B cell (primary cell): ENCODE results near the gene SNX10. TPM values are rescaled to one million over a fixed set of nuclear protein-coding genes. Genes with fewer than 3 reads are reported as not detected.

ENCODE experiments used
- ATAC-seq: fragments of 200-7000 bp; cut with Tn5 transposase; one replicate; pipeline ENCODE4 v1.10.0; 2021; ENCODE audit warnings: low read depth, mild to moderate bottlenecking, moderate number of reproducible peaks, moderate library complexity
- CTCF ChIA-PET: fragments of 350-600 bp; sonication (Branson Sonifier 250); formaldehyde crosslinking; loops from one replicate; lab custom pipeline; 2021; ENCODE audit warnings: antibody characterized with exemption, inconsistent platforms; lab: Charles Lee
- POLR2A ChIA-PET: fragments of 350-600 bp; sonication (Branson Sonifier 250); formaldehyde crosslinking; loops from one replicate; lab custom pipeline; 2021; ENCODE audit warnings: antibody characterized with exemption; lab: Charles Lee
- DNase-seq: peaks from one replicate; pipeline ENCODE4 v3.0.0; 2013
- H2AFZ ChIP-seq: 2 replicates; pipeline ENCODE4 v1.6.1; 2012; ENCODE audit warnings: mild to moderate bottlenecking, low read depth, low read length; ENCODE audit not compliant: insufficient read depth, poor library complexity, severe bottlenecking
- H3K27ac ChIP-seq, 2 donors: 1 replicate in 1 of 2; 2 replicates in 1 of 2; pipeline ENCODE4 v1.5.1; 2012 to 2013; ENCODE audit warnings: low read length in 2 of 2, mild to moderate bottlenecking in 2 of 2, moderate library complexity in 1 of 2
- H3K27me3 ChIP-seq, 4 experiments: fragments of 200-600 bp in 1 of 4; sonication (generic) in 1 of 4; replicated peaks in 1 of 4; 1 replicate in 2 of 4; 2 replicates in 2 of 4; pipeline versions ENCODE4 v1.6.1 to v1.7.0; 2013 to 2016; ENCODE audit warnings: low read length in 3 of 4, mild to moderate bottlenecking in 2 of 4, mixed read lengths in 1 of 4, moderate library complexity in 1 of 4; ENCODE audit not compliant: insufficient read depth in 4 of 4, control insufficient read depth in 3 of 4; ENCODE audit errors: control extremely low read depth in 1 of 4
- H3K36me3 ChIP-seq, 2 experiments: replicated peaks in 1 of 2; 1 replicate in 1 of 2; 2 replicates in 1 of 2; pipeline versions ENCODE4 v1.6.1 to v1.7.1; 2013; ENCODE audit warnings: low read length in 1 of 2; ENCODE audit not compliant: insufficient read depth in 2 of 2, control insufficient read depth in 1 of 2; ENCODE audit errors: control extremely low read depth in 1 of 2, extremely low read depth in 1 of 2
- H3K4me1 ChIP-seq, 2 donors: fragments of 200-600 bp in 1 of 2; sonication (generic) in 1 of 2; 1 replicate in 1 of 2; 2 replicates in 1 of 2; pipeline versions ENCODE4 v1.5.1 to v1.6.1; 2013 to 2017; ENCODE audit warnings: low read length in 2 of 2; ENCODE audit not compliant: control insufficient read depth in 2 of 2, insufficient read depth in 2 of 2
- H3K4me2 ChIP-seq: replicated peaks from 2 replicates; pipeline ENCODE3; 2012; ENCODE audit warnings: mild to moderate bottlenecking, low read depth, low read length; ENCODE audit not compliant: poor library complexity, severe bottlenecking
- H3K4me3 ChIP-seq, 5 experiments: fragments of 200-600 bp in 1 of 5; sonication (generic) in 1 of 5; 1 replicate in 3 of 5; 2 replicates in 2 of 5; pipeline versions ENCODE4 v1.5.1 to v1.7.0; 2011 to 2016; ENCODE audit warnings: low read length in 4 of 5, mild to moderate bottlenecking in 4 of 5, low read depth in 2 of 5, control low read depth in 1 of 5, moderate library complexity in 1 of 5; ENCODE audit not compliant: insufficient read depth in 1 of 5; ENCODE audit errors: control extremely low read depth in 1 of 5, extremely low read depth in 1 of 5
- H3K79me2 ChIP-seq: fragments of 200-600 bp; sonication (generic); one replicate; pipeline ENCODE4 v1.6.0; 2016; ENCODE audit warnings: low read length; ENCODE audit not compliant: control insufficient read depth, insufficient read depth
- H3K9ac ChIP-seq: fragments of 200-600 bp; sonication (generic); 2 replicates; pipeline ENCODE4 v1.6.1; 2017; ENCODE audit warnings: mild to moderate bottlenecking, low read length, moderate library complexity
- H3K9me3 ChIP-seq, 3 donors: one replicate each; pipeline versions ENCODE4 v1.6.1 to v1.7.1; 2013; ENCODE audit warnings: low read length in 2 of 3; ENCODE audit not compliant: control insufficient read depth in 2 of 3, insufficient read depth in 1 of 3; ENCODE audit errors: control extremely low read depth in 1 of 3
- H4K20me1 ChIP-seq: 2 replicates; pipeline ENCODE4 v1.6.0; 2012; ENCODE audit warnings: mild to moderate bottlenecking, low read length; ENCODE audit not compliant: insufficient read depth, control insufficient read depth, poor library complexity, severe bottlenecking
- H3K27ac Mint-ChIP-seq: one replicate; pipeline ENCODE4 v1.8.0; 2021; ENCODE audit warnings: mixed read lengths
- H3K27me3 Mint-ChIP-seq: one replicate; pipeline ENCODE4 v1.8.0; 2021; ENCODE audit warnings: mixed read lengths
- H3K4me1 Mint-ChIP-seq: one replicate; pipeline ENCODE4 v1.8.0; 2021; ENCODE audit warnings: mixed read lengths
- H3K4me3 Mint-ChIP-seq: one replicate; pipeline ENCODE4 v1.8.0; 2021; ENCODE audit warnings: mixed read lengths
- H3K9me3 Mint-ChIP-seq: one replicate; pipeline ENCODE4 v1.8.0; 2022; ENCODE audit warnings: mixed read lengths; ENCODE audit not compliant: insufficient read depth
- EZH2 ChIP-seq: IDR thresholded peaks from 2 replicates; pipeline ENCODE4 v1.6.1; 2012; ENCODE audit warnings: borderline replicate concordance, low read depth, mild to moderate bottlenecking, moderate library complexity, low read length; ENCODE audit not compliant: insufficient read depth, poor library complexity, severe bottlenecking
- WGBS: methylation state at CpG from one replicate; pipeline ENCODE4 v1.1.5; 2013; ENCODE audit warnings: missing lambda C conversion rate; ENCODE audit not compliant: insufficient coverage; 5-methylcytosine and 5-hydroxymethylcytosine counted together
- intact Hi-C: fragments of 100-400 bp; cut with micrococcal nuclease; formaldehyde crosslinking; loops from one replicate; pipeline ENCODE4 v1.10.0; 2022
- polyA plus RNA-seq: library from polyadenylated mRNA; depleted of rRNA; stranded (reverse); fragments of >200 nt; gene quantifications from 2 replicates; pipeline ENCODE4 v1.2.3, GENCODE V29; 2012
- total RNA-seq, 2 donors: library from RNA; stranded (reverse); fragments of 120-200 nt in 1 of 2; gene quantifications; 1 replicate in 1 of 2; 2 replicates in 1 of 2; pipeline versions ENCODE4 v1.2.3 to v1.2.4, GENCODE V29; 2013 to 2022
- TF ChIP-seq, protein P1 (sequence below): fragments of 200-600 bp; IDR thresholded peaks from one replicate; pipeline ENCODE4 v1.8.0; 2022; ENCODE audit warnings: antibody characterized with exemption, mild to moderate bottlenecking

The SNX10 gene
- total and polyA plus RNA-seq, 2 donors (not counting 1 experiment from before 2014, with no cell fraction given), result 26.5 to 29.2 TPM

DNA sequence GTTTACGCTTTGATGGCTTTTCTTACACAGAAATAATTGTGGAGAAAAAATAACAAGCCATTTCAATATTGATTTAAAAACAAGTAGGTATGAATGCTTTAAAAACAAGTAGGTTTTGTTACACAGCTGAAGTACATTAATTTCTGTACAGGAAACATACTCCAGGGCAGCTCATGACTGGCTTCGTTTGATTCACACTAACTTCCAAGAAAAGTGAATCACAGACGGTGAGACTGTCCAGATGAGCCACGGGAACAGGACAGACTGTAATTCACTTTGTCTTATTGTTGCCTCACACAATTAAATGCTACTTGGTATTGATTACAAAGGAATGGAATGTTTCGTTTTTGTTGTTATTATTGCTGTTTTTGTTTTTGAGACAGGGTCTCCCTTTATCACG is 26.6 kb upstream of the SNX10 start:
- no peak overlapping the region for H3K4me3 Mint-ChIP-seq
- Histone ChIP-seq H3K4me3 (no peak overlapping the region), H3K4me2 (no peak overlapping the region), H3K9me3 (peaks cover 0 to 2% (median 0%) of the 10 kb centered on the region in 3 donors), H3K9ac (no peak overlapping the region), H2AFZ (no peak overlapping the region), H3K4me1 (no peaks in the 10 kb centered on the region), H3K36me3 (no peaks in the 10 kb centered on the region), H4K20me1 (no peaks in the 10 kb centered on the region), H3K79me2 (no peaks in the 10 kb centered on the region), H3K27me3 (peaks cover 0 to 4% (median 0%) of the 10 kb centered on the region in 4 experiments), H3K27ac (no peak overlapping the region)
- H3K27ac Mint-ChIP-seq, result no peak overlapping the region
- POLR2A ChIA-PET, result no interaction called here
- CTCF ChIA-PET, result no interaction called here
- peaks cover 41% of the 10 kb centered on the region for H3K27me3 Mint-ChIP-seq
- no peaks in the 10 kb centered on the region for H3K9me3 Mint-ChIP-seq
- no peaks in the 10 kb centered on the region for H3K4me1 Mint-ChIP-seq
- WGBS, result 93% methylated on average over 3 of the region's 6 CpGs
- ATAC-seq (no peak), DNase-seq (no peak)
- intact Hi-C loops, result no loop called here
- TF ChIP-seq, protein P1, sequence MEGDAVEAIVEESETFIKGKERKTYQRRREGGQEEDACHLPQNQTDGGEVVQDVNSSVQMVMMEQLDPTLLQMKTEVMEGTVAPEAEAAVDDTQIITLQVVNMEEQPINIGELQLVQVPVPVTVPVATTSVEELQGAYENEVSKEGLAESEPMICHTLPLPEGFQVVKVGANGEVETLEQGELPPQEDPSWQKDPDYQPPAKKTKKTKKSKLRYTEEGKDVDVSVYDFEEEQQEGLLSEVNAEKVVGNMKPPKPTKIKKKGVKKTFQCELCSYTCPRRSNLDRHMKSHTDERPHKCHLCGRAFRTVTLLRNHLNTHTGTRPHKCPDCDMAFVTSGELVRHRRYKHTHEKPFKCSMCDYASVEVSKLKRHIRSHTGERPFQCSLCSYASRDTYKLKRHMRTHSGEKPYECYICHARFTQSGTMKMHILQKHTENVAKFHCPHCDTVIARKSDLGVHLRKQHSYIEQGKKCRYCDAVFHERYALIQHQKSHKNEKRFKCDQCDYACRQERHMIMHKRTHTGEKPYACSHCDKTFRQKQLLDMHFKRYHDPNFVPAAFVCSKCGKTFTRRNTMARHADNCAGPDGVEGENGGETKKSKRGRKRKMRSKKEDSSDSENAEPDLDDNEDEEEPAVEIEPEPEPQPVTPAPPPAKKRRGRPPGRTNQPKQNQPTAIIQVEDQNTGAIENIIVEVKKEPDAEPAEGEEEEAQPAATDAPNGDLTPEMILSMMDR, result no peak
- TF ChIP-seq EZH2, result no peak

DNA sequence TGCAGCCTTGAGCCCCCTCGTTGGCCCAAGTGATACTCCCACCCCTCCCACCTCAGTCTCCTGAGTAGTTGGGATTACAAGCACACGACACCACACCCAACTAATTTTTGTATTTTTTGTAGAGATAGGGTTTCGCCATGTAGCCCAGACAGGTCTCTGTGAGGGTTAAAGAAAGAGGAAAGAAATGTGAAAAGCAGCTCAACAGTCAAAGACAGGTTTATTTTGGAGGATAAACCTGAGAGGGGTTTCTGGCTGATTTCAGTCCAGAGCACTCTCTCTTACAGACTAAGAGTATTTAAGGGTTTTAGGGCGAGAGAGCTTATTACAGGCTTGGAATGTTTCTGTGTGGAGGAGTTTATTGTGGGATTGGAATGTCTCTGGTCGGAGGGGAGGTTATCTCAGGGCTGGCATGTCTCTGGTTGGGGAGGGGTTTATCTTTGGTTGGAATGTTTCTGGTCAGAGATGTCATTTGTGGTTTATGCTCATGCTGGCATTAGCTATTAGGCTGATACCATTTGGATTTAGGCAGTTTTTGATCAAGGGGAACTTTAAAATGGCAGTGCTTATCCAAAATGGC is 26.1 kb upstream of the SNX10 start:
- no peaks in the 10 kb centered on the region for H3K9me3 Mint-ChIP-seq
- H3K4me3 Mint-ChIP-seq, result no peak overlapping the region
- ChIA-PET POLR2A (no interaction called here), CTCF (no interaction called here)
- H4K20me1 ChIP-seq, result no peaks in the 10 kb centered on the region
- TF ChIP-seq EZH2, result no peak
- TF ChIP-seq, protein P1, result no peak
- ATAC-seq (no peak), DNase-seq (no peak)
- peaks cover 46% of the 10 kb centered on the region for H3K27me3 Mint-ChIP-seq
- no peak overlapping the region for H3K27ac ChIP-seq
- no peaks in the 10 kb centered on the region for H3K4me1 ChIP-seq
- H3K79me2 ChIP-seq, result no peaks in the 10 kb centered on the region
- H3K9ac ChIP-seq, result no peak overlapping the region
- no peak overlapping the region for H3K4me2 ChIP-seq
- H3K4me1 Mint-ChIP-seq, result no peaks in the 10 kb centered on the region
- H3K36me3 ChIP-seq, result no peaks in the 10 kb centered on the region
- H3K27ac Mint-ChIP-seq, result no peak overlapping the region
- peaks cover 0 to 2% (median 0%) of the 10 kb centered on the region in 3 donors for H3K9me3 ChIP-seq
- WGBS, result 92% methylated on average over 1 of the region's 5 CpGs
- H3K27me3 ChIP-seq, result peaks cover 0 to 4% (median 0%) of the 10 kb centered on the region in 4 experiments
- no peak overlapping the region for H3K4me3 ChIP-seq
- intact Hi-C loops, result no loop called here
- no peak overlapping the region for H2AFZ ChIP-seq
